ENCODE measurements around the gene NFIB. TPM values are rescaled to one million over a fixed set of nuclear protein-coding genes. Genes with fewer than 3 reads are reported as not detected.

The NFIB gene
- total RNA-seq, 1 experiment from 2014 or later = 18.6 TPM

DNA sequence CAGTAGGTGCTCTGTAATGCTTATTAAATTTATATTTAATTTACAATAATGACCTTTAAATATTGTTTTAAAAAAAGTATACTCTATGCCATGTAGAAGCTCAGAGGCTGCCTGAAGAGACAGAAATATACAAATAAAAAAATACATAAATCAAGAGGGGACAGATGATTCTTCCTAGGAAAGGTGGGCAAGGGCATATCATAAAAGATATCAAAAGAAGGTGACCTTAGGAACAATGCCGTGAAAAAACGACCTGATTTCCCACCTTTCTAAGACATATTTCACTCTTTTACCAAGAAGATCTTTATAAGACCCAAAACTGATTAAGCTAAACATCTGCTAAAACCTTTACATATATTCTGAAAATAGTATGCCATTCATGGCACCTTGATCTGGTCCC lies 128.9 kb downstream of the NFIB start:
- no peaks in the 10 kb centered on the region for H4K20me1 ChIP-seq (ENCODE audit: low read length)
- no peak for ATAC-seq
- no peaks in the 10 kb centered on the region for H3K36me3 ChIP-seq (ENCODE audit: low read depth, low read length)
- POLR2A ChIA-PET (ENCODE audit: unreplicated experiment) = no interaction called here
- H3K9me2 ChIP-seq (replicated peaks; ENCODE audit: low read length) = no peaks in the 10 kb centered on the region
- no peak overlapping the region for H3K27ac ChIP-seq (ENCODE audit: low read length)
- DNase-seq = no peak
- H2AFZ ChIP-seq (ENCODE audit: low read length) = no peak overlapping the region
- no peak overlapping the region for H3K4me3 ChIP-seq (ENCODE audit: low read length)
- H3K4me2 ChIP-seq (ENCODE audit: low read length) = no peak overlapping the region
- TF ChIP-seq, protein P1, sequence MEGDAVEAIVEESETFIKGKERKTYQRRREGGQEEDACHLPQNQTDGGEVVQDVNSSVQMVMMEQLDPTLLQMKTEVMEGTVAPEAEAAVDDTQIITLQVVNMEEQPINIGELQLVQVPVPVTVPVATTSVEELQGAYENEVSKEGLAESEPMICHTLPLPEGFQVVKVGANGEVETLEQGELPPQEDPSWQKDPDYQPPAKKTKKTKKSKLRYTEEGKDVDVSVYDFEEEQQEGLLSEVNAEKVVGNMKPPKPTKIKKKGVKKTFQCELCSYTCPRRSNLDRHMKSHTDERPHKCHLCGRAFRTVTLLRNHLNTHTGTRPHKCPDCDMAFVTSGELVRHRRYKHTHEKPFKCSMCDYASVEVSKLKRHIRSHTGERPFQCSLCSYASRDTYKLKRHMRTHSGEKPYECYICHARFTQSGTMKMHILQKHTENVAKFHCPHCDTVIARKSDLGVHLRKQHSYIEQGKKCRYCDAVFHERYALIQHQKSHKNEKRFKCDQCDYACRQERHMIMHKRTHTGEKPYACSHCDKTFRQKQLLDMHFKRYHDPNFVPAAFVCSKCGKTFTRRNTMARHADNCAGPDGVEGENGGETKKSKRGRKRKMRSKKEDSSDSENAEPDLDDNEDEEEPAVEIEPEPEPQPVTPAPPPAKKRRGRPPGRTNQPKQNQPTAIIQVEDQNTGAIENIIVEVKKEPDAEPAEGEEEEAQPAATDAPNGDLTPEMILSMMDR (conservative IDR thresholded peaks at IDR 0.05; ENCODE audit: low read depth, low read length) = no peak
- TF ChIP-seq EZH2phosphoT487 (IDR thresholded peaks at IDR 0.05; ENCODE audit: borderline replicate concordance, low read length) (no peak), EZH2 (IDR thresholded peaks at IDR 0.05; ENCODE audit: low read length, unreplicated experiment) (no peak)
- H3K9ac ChIP-seq (ENCODE audit: low read length) = no peak overlapping the region
- intact Hi-C loops (cut with micrococcal nuclease) = no loop called here
- peaks cover 59% of the 10 kb centered on the region for H3K79me2 ChIP-seq (ENCODE audit: low read length)
- no TSS peak for BruUV-seq (replicated peaks)
- H3K9me3 ChIP-seq (ENCODE audit: low read length) = no peaks in the 10 kb centered on the region
- no peaks in the 10 kb centered on the region for H3K27me3 ChIP-seq (ENCODE audit: low read length)
- no peaks in the 10 kb centered on the region for H3F3A ChIP-seq (ENCODE audit: low read length, unreplicated experiment)
- H3K4me1 ChIP-seq (ENCODE audit: insufficient read depth, low read length) = peaks cover 22% of the 10 kb centered on the region
- CTCF ChIA-PET = no interaction called here

DNA sequence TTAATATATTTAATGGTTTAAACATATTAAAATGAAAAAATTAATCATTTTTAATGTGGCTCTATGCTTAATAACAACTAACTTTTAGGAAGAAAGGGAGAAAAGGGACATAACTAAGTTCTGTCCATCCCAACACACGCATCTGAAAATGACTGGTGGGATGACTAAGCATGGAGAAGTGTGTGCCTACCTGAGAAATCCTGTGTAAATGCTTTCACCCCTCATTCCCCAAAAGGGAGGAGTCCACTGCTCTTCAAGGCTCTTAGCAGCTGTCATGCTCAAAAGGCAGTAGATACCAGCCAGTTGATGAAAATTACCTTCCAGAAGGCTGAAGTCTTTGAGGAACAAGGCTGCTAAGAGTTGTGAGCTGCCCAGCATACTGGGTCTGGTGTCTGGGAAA lies 130.9 kb downstream of the NFIB start:
- peaks cover 37% of the 10 kb centered on the region for H3K4me1 ChIP-seq (ENCODE audit: insufficient read depth, low read length)
- H4K20me1 ChIP-seq (ENCODE audit: low read length) = no peaks in the 10 kb centered on the region
- no peak for TF ChIP-seq EZH2phosphoT487 (IDR thresholded peaks at IDR 0.05; ENCODE audit: borderline replicate concordance, low read length)
- TF ChIP-seq EZH2 (IDR thresholded peaks at IDR 0.05; ENCODE audit: low read length, unreplicated experiment) = no peak
- TF ChIP-seq, protein P1 (conservative IDR thresholded peaks at IDR 0.05; ENCODE audit: low read depth, low read length) = no peak
- H3K27me3 ChIP-seq (ENCODE audit: low read length) = no peaks in the 10 kb centered on the region
- intact Hi-C loops (cut with micrococcal nuclease) = no loop called here
- H3K9me2 ChIP-seq (replicated peaks; ENCODE audit: low read length) = no peaks in the 10 kb centered on the region
- no TSS peak for BruUV-seq (replicated peaks)
- no peak overlapping the region for H3K4me2 ChIP-seq (ENCODE audit: low read length)
- DNase-seq (peak; percentile 30), ATAC-seq (no peak)
- no peaks in the 10 kb centered on the region for H3F3A ChIP-seq (ENCODE audit: low read length, unreplicated experiment)
- CTCF ChIA-PET = no interaction called here
- H3K9ac ChIP-seq (ENCODE audit: low read length) = no peak overlapping the region
- H3K9me3 ChIP-seq (ENCODE audit: low read length) = no peaks in the 10 kb centered on the region
- POLR2A ChIA-PET (ENCODE audit: unreplicated experiment) = no interaction called here
- no peaks in the 10 kb centered on the region for H3K36me3 ChIP-seq (ENCODE audit: low read depth, low read length)
- H3K27ac ChIP-seq (ENCODE audit: low read length) = no peak overlapping the region
- H2AFZ ChIP-seq (ENCODE audit: low read length) = no peak overlapping the region
- peaks cover 41% of the 10 kb centered on the region for H3K79me2 ChIP-seq (ENCODE audit: low read length)
- H3K4me3 ChIP-seq (ENCODE audit: low read length) = no peak overlapping the region

DNA sequence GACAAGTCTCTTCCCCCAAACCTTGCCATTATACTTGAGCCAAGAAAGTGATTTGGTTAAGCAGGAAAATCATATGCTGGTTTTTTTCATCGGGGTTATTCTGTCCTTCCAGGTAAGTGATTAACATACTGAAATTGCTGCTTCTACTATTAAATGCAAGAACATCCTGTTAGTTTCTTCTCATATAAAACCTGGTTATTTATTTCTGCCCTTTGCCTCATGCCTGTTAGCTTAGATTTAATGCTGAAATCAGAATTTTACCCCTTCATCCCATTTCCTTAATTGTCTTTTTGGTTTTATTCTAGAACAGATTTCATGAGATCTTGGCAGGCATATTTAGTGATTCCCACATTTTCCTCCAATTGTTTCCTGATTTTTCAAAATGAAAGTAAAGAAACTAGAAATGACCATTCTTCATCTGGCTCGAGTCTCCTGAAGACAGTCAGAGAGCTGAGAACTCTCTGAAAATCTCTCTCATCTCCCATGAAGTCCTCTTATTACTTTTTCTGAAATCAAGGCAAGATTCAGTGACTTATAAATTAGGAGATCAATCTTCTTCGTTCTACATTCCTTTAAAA lies 132.9 kb downstream of the NFIB start:
- H4K20me1 ChIP-seq (ENCODE audit: low read length) = no peaks in the 10 kb centered on the region
- BruUV-seq (replicated peaks) = no TSS peak
- ChIA-PET CTCF (no interaction called here), POLR2A (ENCODE audit: unreplicated experiment) (interaction anchor here (0.6 kb wide), 1 partner anchor 37 kb away, joined by 4 read pairs; no protein-coding TSS in a partner anchor)
- no peak overlapping the region for H2AFZ ChIP-seq (ENCODE audit: low read length)
- no peak overlapping the region for H3K9ac ChIP-seq (ENCODE audit: low read length)
- no peak overlapping the region for H3K27ac ChIP-seq (ENCODE audit: low read length)
- H3K4me1 ChIP-seq (ENCODE audit: insufficient read depth, low read length) = peaks cover 37% of the 10 kb centered on the region
- no peaks in the 10 kb centered on the region for H3K36me3 ChIP-seq (ENCODE audit: low read depth, low read length)
- DNase-seq (no peak), ATAC-seq (no peak)
- no peak overlapping the region for H3K4me3 ChIP-seq (ENCODE audit: low read length)
- no peaks in the 10 kb centered on the region for H3F3A ChIP-seq (ENCODE audit: low read length, unreplicated experiment)
- H3K79me2 ChIP-seq (ENCODE audit: low read length) = peaks cover 32% of the 10 kb centered on the region
- intact Hi-C loops (cut with micrococcal nuclease) = no loop called here
- H3K9me3 ChIP-seq (ENCODE audit: low read length) = no peaks in the 10 kb centered on the region
- H3K27me3 ChIP-seq (ENCODE audit: low read length) = no peaks in the 10 kb centered on the region
- no peak for TF ChIP-seq EZH2 (IDR thresholded peaks at IDR 0.05; ENCODE audit: low read length, unreplicated experiment)
- TF ChIP-seq, protein P1 (conservative IDR thresholded peaks at IDR 0.05; ENCODE audit: low read depth, low read length) = no peak
- TF ChIP-seq EZH2phosphoT487 (IDR thresholded peaks at IDR 0.05; ENCODE audit: borderline replicate concordance, low read length) = no peak
- 0 out of 2 replicates have a peak overlapping the region, but pooled peaks have one; percentile 26 for H3K4me2 ChIP-seq (ENCODE audit: low read length)
- H3K9me2 ChIP-seq (replicated peaks; ENCODE audit: low read length) = no peaks in the 10 kb centered on the region

All from PC-3 (cell line).